SK-N-SH (cell line): ENCODE measurements around the gene BAHCC1. TPM values are rescaled to one million over a fixed set of nuclear protein-coding genes. Genes with fewer than 3 reads are reported as not detected.

Experiments used
- CTCF ChIA-PET: fragments of 300-600, 350-600 bp; formaldehyde crosslinking; extraction: SDS; loops from one replicate; lab custom pipeline; 2021; lab: Yijun Ruan, JAX
- POLR2A ChIA-PET: fragments of 350-600 bp; sonication (Branson Sonifier 250); formaldehyde crosslinking; extraction: SDS; loops from one replicate; lab custom pipeline; 2020; ENCODE audit warnings: antibody characterized with exemption, inconsistent platforms; lab: Yijun Ruan, JAX
- DNase-seq: peaks from one replicate; pipeline ENCODE4 v3.0.0; 2012
- H2AFZ ChIP-seq: fragments of 200-600 bp; sonication (generic); 2 replicates; pipeline ENCODE4 v1.8.1; 2016; ENCODE audit warnings: antibody characterized with exemption, mild to moderate bottlenecking, low read depth
- H3F3A ChIP-seq: fragments of 200-600 bp; sonication (generic); replicated peaks from 2 replicates; pipeline ENCODE3; 2016; ENCODE audit warnings: antibody characterized with exemption, mild to moderate bottlenecking; ENCODE audit not compliant: insufficient read depth
- H3K27ac ChIP-seq, 2 experiments: fragments of 200-500 bp in 1 of 2; fragments of 200-600 bp in 1 of 2; sonication (Bioruptor generic) in 1 of 2; sonication (generic), shearing (Covaris generic) in 1 of 2; 2 replicates each; pipeline versions ENCODE4 v1.5.1 to v1.6.1; 2014 to 2016; ENCODE audit warnings: low read depth in 2 of 2, inconsistent platforms in 1 of 2, low read length in 1 of 2, mild to moderate bottlenecking in 1 of 2, mixed read lengths in 1 of 2
- H3K27me3 ChIP-seq: fragments of 200-600 bp; sonication (generic), shearing (Covaris generic); 2 replicates; pipeline ENCODE4 v1.6.1; 2016; ENCODE audit warnings: mixed run types; ENCODE audit not compliant: insufficient read depth
- H3K36me3 ChIP-seq, 2 experiments: fragments of 200-500 bp in 1 of 2; fragments of 200-600 bp in 1 of 2; sonication (Bioruptor generic) in 1 of 2; sonication (generic) in 1 of 2; replicated peaks in 1 of 2; 2 replicates each; pipeline versions ENCODE3 to v1.5.1; 2014 to 2016; ENCODE audit warnings: low read length in 1 of 2, mild to moderate bottlenecking in 1 of 2; ENCODE audit not compliant: insufficient read depth in 2 of 2, control insufficient read depth in 1 of 2
- H3K4me1 ChIP-seq, 2 experiments: fragments of 200-500 bp in 1 of 2; fragments of 200-600 bp in 1 of 2; sonication (Bioruptor generic) in 1 of 2; sonication (generic), shearing (Covaris generic) in 1 of 2; 2 replicates each; pipeline versions ENCODE4 v1.5.1 to v1.6.1; 2014 to 2016; ENCODE audit warnings: low read depth in 1 of 2, low read length in 1 of 2, mixed run types in 1 of 2; ENCODE audit not compliant: insufficient read depth in 2 of 2, control insufficient read depth in 1 of 2
- H3K4me2 ChIP-seq: fragments of 200-600 bp; sonication (generic), shearing (Covaris generic); 2 replicates; pipeline ENCODE4 v1.6.1; 2017; ENCODE audit warnings: mixed run types
- H3K4me3 ChIP-seq, 2 experiments: fragments of 200-500 bp in 1 of 2; fragments of 200-600 bp in 1 of 2; sonication (Bioruptor generic) in 1 of 2; sonication (generic), shearing (Covaris generic) in 1 of 2; 2 replicates each; pipeline versions ENCODE4 v1.5.1 to v1.8.1; 2014 to 2016; ENCODE audit warnings: low read depth in 2 of 2, inconsistent platforms in 1 of 2, low read length in 1 of 2, mild to moderate bottlenecking in 1 of 2, mixed read lengths in 1 of 2, moderate library complexity in 1 of 2
- H3K79me2 ChIP-seq: fragments of 200-600 bp; sonication (generic); 2 replicates; pipeline ENCODE4 v1.8.1; 2017; ENCODE audit warnings: mild to moderate bottlenecking; ENCODE audit not compliant: insufficient read depth
- H3K9ac ChIP-seq: fragments of 200-600 bp; sonication (generic); 2 replicates; pipeline ENCODE4 v1.6.1; 2017; ENCODE audit warnings: mixed run types
- H3K9me2 ChIP-seq: fragments of 200-600 bp; sonication (generic); 2 replicates; pipeline ENCODE4 v1.6.1; 2017; ENCODE audit warnings: mixed run types
- H3K9me3 ChIP-seq: fragments of 200-600 bp; sonication (generic); 2 replicates; pipeline ENCODE4 v1.6.1; 2017; ENCODE audit warnings: mixed run types, mild to moderate bottlenecking, moderate library complexity
- H4K20me1 ChIP-seq: fragments of 200-600 bp; sonication (generic); 2 replicates; pipeline ENCODE4 v1.6.1; 2017; ENCODE audit warnings: mild to moderate bottlenecking, mixed run types; ENCODE audit not compliant: insufficient read depth
- CHD2 ChIP-seq: fragments of 150-350 bp; IDR thresholded peaks from 2 replicates; pipeline ENCODE4 v1.6.1; 2018; ENCODE audit warnings: low read length; ENCODE audit not compliant: partially characterized antibody
- CTCF ChIP-seq: fragments of 200-600 bp; sonication (generic); IDR thresholded peaks from 2 replicates; pipeline ENCODE4 v1.6.1; 2017; ENCODE audit warnings: antibody characterized with exemption, mild to moderate bottlenecking, moderate library complexity
- EZH2phosphoT487 ChIP-seq: fragments of 200-600 bp; sonication (generic); IDR thresholded peaks from 2 replicates; pipeline ENCODE4 v1.6.1; 2017; ENCODE audit warnings: low read depth, mixed run types, mild to moderate bottlenecking, antibody characterized with exemption, moderate library complexity, borderline replicate concordance
- FOXM1 ChIP-seq: IDR thresholded peaks from 2 replicates; pipeline ENCODE4 v1.4.0; 2012; ENCODE audit warnings: low read depth, mild to moderate bottlenecking
- GATA2 ChIP-seq: sonication (generic); formaldehyde crosslinking; IDR thresholded peaks from 2 replicates; pipeline ENCODE4 v1.5.0; 2020; ENCODE audit warnings: mild to moderate bottlenecking, missing genetic modification reagents
- MEF2A ChIP-seq: IDR thresholded peaks from 2 replicates; pipeline ENCODE4 v1.4.0; 2012; ENCODE audit warnings: low read depth, borderline replicate concordance
- RAD21 ChIP-seq: IDR thresholded peaks from 2 replicates; pipeline ENCODE4 v1.6.1; 2012; ENCODE audit warnings: mild to moderate bottlenecking, low read length
- SMC3 ChIP-seq: IDR thresholded peaks from 2 replicates; pipeline ENCODE4 v1.6.1; 2012; ENCODE audit warnings: low read depth, low read length, improper control_type of control experiment
- TAF1 ChIP-seq: IDR thresholded peaks from 2 replicates; pipeline ENCODE4 v1.6.1; 2012; ENCODE audit warnings: low read depth, mild to moderate bottlenecking, low read length, moderate library complexity, borderline replicate concordance
- TCF12 ChIP-seq: IDR thresholded peaks from 2 replicates; pipeline ENCODE4 v1.4.0; 2012
- TEAD4 ChIP-seq: IDR thresholded peaks from 2 replicates; pipeline ENCODE4 v1.4.0; 2012; ENCODE audit warnings: mild to moderate bottlenecking, borderline replicate concordance; ENCODE audit not compliant: insufficient read depth
- YY1 ChIP-seq: IDR thresholded peaks from 2 replicates; pipeline ENCODE4 v1.4.0; 2012; ENCODE audit warnings: low read depth, mild to moderate bottlenecking
- WGBS: methylation state at CpG from one replicate; pipeline ENCODE4 v1.1.6; 2017; ENCODE audit warnings: low lambda C conversion rate; 5-methylcytosine and 5-hydroxymethylcytosine counted together
- polyA plus RNA-seq, 3 experiments: library from polyadenylated mRNA; depleted of rRNA; stranded (reverse); fragments of >200 nt; gene quantifications; 2 replicates each; pipeline ENCODE4 v1.2.3, GENCODE V29; 2012

Gene BAHCC1
- polyA plus RNA-seq, 1 of the 3 experiments (the other 2 are of a cell fraction) = 6.4 TPM

- TF ChIP-seq YY1 (no peak), EZH2phosphoT487 (no peak), TEAD4 (no peak), FOXM1 (no peak), TCF12 (no peak), TAF1 (no peak), MEF2A (no peak)
- H3K36me3 ChIP-seq = no peaks in the 10 kb centered on the region
- H3F3A ChIP-seq = peaks cover 4% of the 10 kb centered on the region
- H3K4me3 ChIP-seq = no peak overlapping the region
- no peak overlapping the region for H3K4me2 ChIP-seq
- ChIA-PET CTCF (interaction anchor here (0.7 to 2.1 kb wide), 7 partner anchors 14 to 119 kb away, joined by 3 to 6 read pairs (median 4); no protein-coding TSS in a partner anchor), POLR2A (no interaction called here)
- DNase-seq = no peak
- no peaks in the 10 kb centered on the region for H3K9me2 ChIP-seq
- no peak overlapping the region for H3K27ac ChIP-seq
- WGBS = 78% methylated on average over 22 of the region's 32 CpGs
- H3K79me2 ChIP-seq = no peaks in the 10 kb centered on the region
- no peaks in the 10 kb centered on the region for H4K20me1 ChIP-seq
- no peaks in the 10 kb centered on the region for H3K9me3 ChIP-seq
- H3K9ac ChIP-seq = no peak overlapping the region
- no peak overlapping the region for H2AFZ ChIP-seq
- H3K4me1 ChIP-seq = peaks cover 0 to 16% of the 10 kb centered on the region in 2 experiments; a peak in 1 of 4 replicates
- H3K27me3 ChIP-seq = peaks cover 16% of the 10 kb centered on the region; the same call in 1 of the 2 replicates
These were observed 26.9 kb upstream of the BAHCC1 start for GRCh38 chr17:81368161-81369022.

GRCh38 chr17:81370294-81370693 is 25.0 kb upstream of the BAHCC1 start:
- no peak for DNase-seq
- WGBS = 88% methylated on average over 4 of the region's 5 CpGs
- POLR2A ChIA-PET = no interaction called here

GRCh38 chr17:81371910-81372760 is 23.1 kb upstream of the BAHCC1 start:
- Histone ChIP-seq H3K9me3 (no peaks in the 10 kb centered on the region), H3K79me2 (no peaks in the 10 kb centered on the region), H3K27ac (no peak overlapping the region), H3K4me3 (no peak overlapping the region), H3K4me2 (no peak overlapping the region), H3K9me2 (no peaks in the 10 kb centered on the region), H3K36me3 (no peaks in the 10 kb centered on the region), H3K4me1 (peaks cover 0 to 4% of the 10 kb centered on the region in 2 experiments; a peak in 1 of 4 replicates), H3K27me3 (peaks cover 16% of the 10 kb centered on the region; the same call in 1 of the 2 replicates), H2AFZ (peak overlapping the region; percentile 53; the same call in 1 of the 2 replicates), H4K20me1 (no peaks in the 10 kb centered on the region), H3K9ac (no peak overlapping the region), H3F3A (peaks cover 4% of the 10 kb centered on the region)
- CTCF ChIA-PET = interaction anchor here (0.6 to 4.6 kb wide), 33 partner anchors 7 to 229 kb away, joined by 3 to 41 read pairs (median 6); partner anchors contain the start of gene BAHCC1
- TF ChIP-seq CTCF = peak; percentile 69
- no peak for TF ChIP-seq TCF12
- peak; percentile 90 for TF ChIP-seq SMC3
- TF ChIP-seq RAD21 = peak; percentile 77
- peak; percentile 4 for TF ChIP-seq CHD2
- DNase-seq = peak; percentile 91
- POLR2A ChIA-PET = no interaction called here
- WGBS = 68% methylated on average over 17 of the region's 22 CpGs

More at GRCh38 chr17:81370294-81370693, 25.0 kb upstream of the BAHCC1 start:
- no peaks in the 10 kb centered on the region for H3K9me3 ChIP-seq
- peaks cover 4% of the 10 kb centered on the region for H3F3A ChIP-seq
- H3K27me3 ChIP-seq = peaks cover 16% of the 10 kb centered on the region; the same call in 1 of the 2 replicates
- no peaks in the 10 kb centered on the region for H3K79me2 ChIP-seq
- H3K4me3 ChIP-seq = no peak overlapping the region
- no peak overlapping the region for H2AFZ ChIP-seq
- H3K27ac ChIP-seq = no peak overlapping the region
- no peak overlapping the region for H3K4me2 ChIP-seq
- no peak overlapping the region for H3K9ac ChIP-seq
- no peaks in the 10 kb centered on the region for H3K36me3 ChIP-seq
- no peaks in the 10 kb centered on the region for H3K9me2 ChIP-seq
- peaks cover 0 to 15% of the 10 kb centered on the region in 2 experiments; a peak in 1 of 4 replicates for H3K4me1 ChIP-seq
- no peaks in the 10 kb centered on the region for H4K20me1 ChIP-seq
- CTCF ChIA-PET = interaction anchor here (1.5 to 4.6 kb wide), 5 partner anchors 9 to 114 kb away, joined by 3 to 41 read pairs (median 10); partner anchors contain the start of gene BAHCC1
- no peak for TF ChIP-seq GATA2 (CRISPR knock-in tag)
